ENCODE data around the gene C11orf21. TPM values are rescaled to one million over a fixed set of nuclear protein-coding genes. Genes with fewer than 3 reads are reported as not detected.

Gene C11orf21
- total RNA-seq, 1 donor from 2014 or later = not detected

GRCh38 chr11:2331404-2331803 lies 29.7 kb upstream of the C11orf21 start:
- no peaks in the 10 kb centered on the region for H3K27me3 ChIP-seq (ENCODE audit: control insufficient read depth, insufficient read depth, low read length)
- H3K36me3 ChIP-seq (ENCODE audit: control insufficient read depth, insufficient read depth, low read length) = no peaks in the 10 kb centered on the region
- no peak for FAIRE-seq
- no peak overlapping the region for H3K4me3 ChIP-seq (ENCODE audit: low read depth, low read length)
- DNase-seq (ENCODE audit: low read depth) = no peak
- TF ChIP-seq CTCF (IDR thresholded peaks at IDR 0.05; ENCODE audit: insufficient read depth, low read length, severe bottlenecking) = no peak

GRCh38 chr11:2330696-2331095 lies 29.0 kb upstream of the C11orf21 start:
- H3K36me3 ChIP-seq (ENCODE audit: control insufficient read depth, insufficient read depth, low read length) = no peaks in the 10 kb centered on the region
- no peak for TF ChIP-seq CTCF (IDR thresholded peaks at IDR 0.05; ENCODE audit: insufficient read depth, low read length, severe bottlenecking)
- no peaks in the 10 kb centered on the region for H3K27me3 ChIP-seq (ENCODE audit: control insufficient read depth, insufficient read depth, low read length)
- DNase-seq (ENCODE audit: low read depth) (no peak), FAIRE-seq (no peak)
- no peak overlapping the region for H3K4me3 ChIP-seq (ENCODE audit: low read depth, low read length)

- DNase-seq (ENCODE audit: low read depth) = no peak
- no peak for TF ChIP-seq CTCF (IDR thresholded peaks at IDR 0.05; ENCODE audit: insufficient read depth, low read length, severe bottlenecking)
- no peak for FAIRE-seq
- Histone ChIP-seq H3K4me3 (ENCODE audit: low read depth, low read length) (no peak overlapping the region), H3K36me3 (ENCODE audit: control insufficient read depth, insufficient read depth, low read length) (no peaks in the 10 kb centered on the region), H3K27me3 (ENCODE audit: control insufficient read depth, insufficient read depth, low read length) (no peaks in the 10 kb centered on the region)
Observed at GRCh38 chr11:2329551-2329950, 27.8 kb upstream of the C11orf21 start.

GRCh38 chr11:2328656-2329354 lies 27.1 kb upstream of the C11orf21 start:
- Histone ChIP-seq H3K27me3 (ENCODE audit: control insufficient read depth, insufficient read depth, low read length) (no peaks in the 10 kb centered on the region), H3K4me3 (ENCODE audit: low read depth, low read length) (no peak overlapping the region), H3K36me3 (ENCODE audit: control insufficient read depth, insufficient read depth, low read length) (no peaks in the 10 kb centered on the region)
- FAIRE-seq = no peak
- no peak for TF ChIP-seq CTCF (IDR thresholded peaks at IDR 0.05; ENCODE audit: insufficient read depth, low read length, severe bottlenecking)
- DNase-seq (ENCODE audit: low read depth) = no peak

GRCh38 chr11:2328021-2328420 lies 26.3 kb upstream of the C11orf21 start:
- H3K36me3 ChIP-seq (ENCODE audit: control insufficient read depth, insufficient read depth, low read length) = no peaks in the 10 kb centered on the region
- H3K27me3 ChIP-seq (ENCODE audit: control insufficient read depth, insufficient read depth, low read length) = no peaks in the 10 kb centered on the region
- no peak overlapping the region for H3K4me3 ChIP-seq (ENCODE audit: low read depth, low read length)
- FAIRE-seq = peak; percentile 81
- no peak for TF ChIP-seq CTCF (IDR thresholded peaks at IDR 0.05; ENCODE audit: insufficient read depth, low read length, severe bottlenecking)
- DNase-seq (ENCODE audit: low read depth) = no peak

- no peak overlapping the region for H3K4me3 ChIP-seq (ENCODE audit: low read depth, low read length)
- DNase-seq (ENCODE audit: low read depth) = peak; percentile 38
- no peaks in the 10 kb centered on the region for H3K36me3 ChIP-seq (ENCODE audit: control insufficient read depth, insufficient read depth, low read length)
- TF ChIP-seq CTCF (IDR thresholded peaks at IDR 0.05; ENCODE audit: insufficient read depth, low read length, severe bottlenecking) = no peak
- peak; percentile 32 for FAIRE-seq
- H3K27me3 ChIP-seq (ENCODE audit: control insufficient read depth, insufficient read depth, low read length) = no peaks in the 10 kb centered on the region
Observed at GRCh38 chr11:2327032-2327431, 25.3 kb upstream of the C11orf21 start.
